ENCODE data around the gene MAFG. TPM values are rescaled to one million over a fixed set of nuclear protein-coding genes. Genes with fewer than 3 reads are reported as not detected.

Gene MAFG
- total and polyA plus RNA-seq, 9 of the 15 experiments (the other 6 are each of a cell fraction or from before 2014, with no cell fraction given) = 1.1 to 58.1 (median 24.9) TPM

DNA sequence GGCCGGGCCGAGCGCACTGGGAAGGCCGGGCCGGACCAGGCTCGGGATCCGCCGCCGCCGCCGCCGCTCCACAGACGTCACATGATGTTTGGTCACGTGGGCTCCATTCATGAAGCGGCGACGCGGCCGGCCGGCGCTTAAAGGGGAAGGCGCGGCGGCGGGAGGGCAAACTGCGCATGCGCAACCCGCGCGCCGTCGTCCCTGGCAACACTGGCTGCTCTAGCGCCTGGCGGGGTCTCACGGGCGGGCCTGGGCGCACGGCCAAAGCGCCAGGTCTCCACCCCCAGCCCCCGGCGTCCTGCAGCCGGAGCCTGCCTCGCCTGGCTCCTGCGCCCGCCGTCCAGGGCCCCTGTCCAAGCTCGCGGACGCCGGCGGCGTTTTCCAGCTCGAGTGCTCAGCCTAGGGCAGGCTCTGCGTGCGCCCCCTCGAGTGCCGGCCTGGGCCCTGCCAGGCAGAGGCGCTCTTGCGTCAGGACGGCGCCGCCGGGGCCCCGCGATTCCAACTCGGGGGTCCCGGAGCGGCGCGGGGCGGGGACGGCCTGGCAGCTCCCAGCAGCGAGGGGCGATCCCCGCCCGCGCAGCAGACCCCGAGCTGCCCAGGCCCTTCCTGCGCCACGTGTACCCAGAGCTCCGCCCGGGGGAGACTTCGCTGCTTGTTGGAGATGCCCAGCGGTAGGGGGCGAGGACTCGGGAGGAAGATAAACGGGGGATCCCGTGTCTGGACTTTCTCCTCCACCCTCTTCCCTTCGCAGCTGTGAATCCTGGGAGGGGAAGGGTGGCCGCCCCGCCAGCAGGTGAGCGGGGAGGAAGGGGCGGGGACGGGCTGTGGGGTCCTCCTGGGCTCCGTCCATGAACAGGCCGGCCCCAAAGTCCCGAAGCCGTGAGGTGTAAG is at the start of gene MAFG (continued):
- TF ChIP-seq, protein P1, sequence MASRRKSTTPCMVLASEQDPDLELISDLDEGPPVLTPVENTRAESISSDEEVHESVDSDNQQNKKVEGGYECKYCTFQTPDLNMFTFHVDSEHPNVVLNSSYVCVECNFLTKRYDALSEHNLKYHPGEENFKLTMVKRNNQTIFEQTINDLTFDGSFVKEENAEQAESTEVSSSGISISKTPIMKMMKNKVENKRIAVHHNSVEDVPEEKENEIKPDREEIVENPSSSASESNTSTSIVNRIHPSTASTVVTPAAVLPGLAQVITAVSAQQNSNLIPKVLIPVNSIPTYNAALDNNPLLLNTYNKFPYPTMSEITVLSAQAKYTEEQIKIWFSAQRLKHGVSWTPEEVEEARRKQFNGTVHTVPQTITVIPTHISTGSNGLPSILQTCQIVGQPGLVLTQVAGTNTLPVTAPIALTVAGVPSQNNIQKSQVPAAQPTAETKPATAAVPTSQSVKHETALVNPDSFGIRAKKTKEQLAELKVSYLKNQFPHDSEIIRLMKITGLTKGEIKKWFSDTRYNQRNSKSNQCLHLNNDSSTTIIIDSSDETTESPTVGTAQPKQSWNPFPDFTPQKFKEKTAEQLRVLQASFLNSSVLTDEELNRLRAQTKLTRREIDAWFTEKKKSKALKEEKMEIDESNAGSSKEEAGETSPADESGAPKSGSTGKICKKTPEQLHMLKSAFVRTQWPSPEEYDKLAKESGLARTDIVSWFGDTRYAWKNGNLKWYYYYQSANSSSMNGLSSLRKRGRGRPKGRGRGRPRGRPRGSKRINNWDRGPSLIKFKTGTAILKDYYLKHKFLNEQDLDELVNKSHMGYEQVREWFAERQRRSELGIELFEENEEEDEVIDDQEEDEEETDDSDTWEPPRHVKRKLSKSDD (conservative IDR thresholded peaks at IDR 0.05; ENCODE audit: low read length) = no peak
- TF ChIP-seq EHMT2 (IDR thresholded peaks at IDR 0.05) (no peak), ZNF146 (CRISPR knock-in tag; IDR thresholded peaks at IDR 0.05; ENCODE audit: unreplicated experiment) (no peak), CAMTA2 (CRISPR knock-in tag; conservative IDR thresholded peaks at IDR 0.05) (no peak), RHOXF2B (CRISPR knock-in tag; conservative IDR thresholded peaks at IDR 0.05) (0 out of 2 replicates have a peak, but pooled peaks have one; percentile 6), COPS2 (conservative IDR thresholded peaks at IDR 0.05) (no peak), ELK3 (CRISPR knock-in tag; IDR thresholded peaks at IDR 0.05) (no peak), KLF16 (IDR thresholded peaks at IDR 0.05) (no peak), ZNF318 (IDR thresholded peaks at IDR 0.05; ENCODE audit: borderline replicate concordance in 1 of 2, low read depth in 1 of 2) (no peak), NFE2L1 (tag; IDR thresholded peaks at IDR 0.05; ENCODE audit: borderline replicate concordance, low read depth) (no peak), ZNF274 (IDR thresholded peaks at IDR 0.05; ENCODE audit: borderline replicate concordance, low read depth, low read length) (no peak), TEAD1 (CRISPR knock-in tag; IDR thresholded peaks at IDR 0.05) (no peak)
- TF ChIP-seq, protein P2, sequence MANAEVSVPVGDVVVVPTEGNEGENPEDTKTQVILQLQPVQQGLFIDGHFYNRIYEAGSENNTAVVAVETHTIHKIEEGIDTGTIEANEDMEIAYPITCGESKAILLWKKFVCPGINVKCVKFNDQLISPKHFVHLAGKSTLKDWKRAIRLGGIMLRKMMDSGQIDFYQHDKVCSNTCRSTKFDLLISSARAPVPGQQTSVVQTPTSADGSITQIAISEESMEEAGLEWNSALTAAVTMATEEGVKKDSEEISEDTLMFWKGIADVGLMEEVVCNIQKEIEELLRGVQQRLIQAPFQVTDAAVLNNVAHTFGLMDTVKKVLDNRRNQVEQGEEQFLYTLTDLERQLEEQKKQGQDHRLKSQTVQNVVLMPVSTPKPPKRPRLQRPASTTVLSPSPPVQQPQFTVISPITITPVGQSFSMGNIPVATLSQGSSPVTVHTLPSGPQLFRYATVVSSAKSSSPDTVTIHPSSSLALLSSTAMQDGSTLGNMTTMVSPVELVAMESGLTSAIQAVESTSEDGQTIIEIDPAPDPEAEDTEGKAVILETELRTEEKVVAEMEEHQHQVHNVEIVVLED (CRISPR knock-in tag; IDR thresholded peaks at IDR 0.05) = peak; percentile 5; the same call in 1 of the 2 replicates
